Keratinocyte (primary cell): Measurements from ENCODE around the gene RBFOX1.

Experiments
- EZH2 ChIP-seq: IDR thresholded peaks from one replicate; pipeline ENCODE4 v1.6.1; 2012; ENCODE audit warnings: inconsistent platforms, mild to moderate bottlenecking, low read length, moderate library complexity
- TF ChIP-seq, protein P1 (sequence below), 3 experiments: IDR thresholded peaks in 1 of 3; conservative IDR thresholded peaks in 1 of 3; optimal IDR thresholded peaks in 1 of 3; 2 replicates in 2 of 3; 3 replicates in 1 of 3; pipeline versions ENCODE3 to v1.5.1; 2011; ENCODE audit warnings: low read length in 3 of 3, mild to moderate bottlenecking in 3 of 3, moderate library complexity in 2 of 3, control low read depth in 1 of 3, inconsistent platforms in 1 of 3; ENCODE audit not compliant: insufficient read depth in 2 of 3; ENCODE audit errors: extremely low read depth in 1 of 3

GRCh38 chr16:7487574-7488323, 155.1 kb downstream of the RBFOX1 start:
- TF ChIP-seq EZH2 = no peak
- TF ChIP-seq, protein P1, sequence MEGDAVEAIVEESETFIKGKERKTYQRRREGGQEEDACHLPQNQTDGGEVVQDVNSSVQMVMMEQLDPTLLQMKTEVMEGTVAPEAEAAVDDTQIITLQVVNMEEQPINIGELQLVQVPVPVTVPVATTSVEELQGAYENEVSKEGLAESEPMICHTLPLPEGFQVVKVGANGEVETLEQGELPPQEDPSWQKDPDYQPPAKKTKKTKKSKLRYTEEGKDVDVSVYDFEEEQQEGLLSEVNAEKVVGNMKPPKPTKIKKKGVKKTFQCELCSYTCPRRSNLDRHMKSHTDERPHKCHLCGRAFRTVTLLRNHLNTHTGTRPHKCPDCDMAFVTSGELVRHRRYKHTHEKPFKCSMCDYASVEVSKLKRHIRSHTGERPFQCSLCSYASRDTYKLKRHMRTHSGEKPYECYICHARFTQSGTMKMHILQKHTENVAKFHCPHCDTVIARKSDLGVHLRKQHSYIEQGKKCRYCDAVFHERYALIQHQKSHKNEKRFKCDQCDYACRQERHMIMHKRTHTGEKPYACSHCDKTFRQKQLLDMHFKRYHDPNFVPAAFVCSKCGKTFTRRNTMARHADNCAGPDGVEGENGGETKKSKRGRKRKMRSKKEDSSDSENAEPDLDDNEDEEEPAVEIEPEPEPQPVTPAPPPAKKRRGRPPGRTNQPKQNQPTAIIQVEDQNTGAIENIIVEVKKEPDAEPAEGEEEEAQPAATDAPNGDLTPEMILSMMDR (optimal IDR thresholded peaks at IDR 0.05 in 1 of 3, IDR thresholded peaks at IDR 0.05 in 1 of 3, conservative IDR thresholded peaks at IDR 0.05 in 1 of 3; ENCODE audit: extremely low read depth in 1 of 3, insufficient read depth in 2 of 3, low read length in 3 of 3) = no peak
